HG03280 (cell line): ENCODE results near the gene CCDC102A.
"Not testable (repeated sequence)": the region's sequence is repeated elsewhere in the genome, so short reads cannot be mapped to it uniquely, and the experiment has no call there.

Source experiments
- ATAC-seq: cut with Tn5 transposase; IDR thresholded peaks from one replicate; pipeline ENCODE4 v1.9.1; 2021; ENCODE audit warnings: mild to moderate bottlenecking, moderate library complexity; ENCODE audit not compliant: unreplicated experiment

Gene CCDC102A

DNA sequence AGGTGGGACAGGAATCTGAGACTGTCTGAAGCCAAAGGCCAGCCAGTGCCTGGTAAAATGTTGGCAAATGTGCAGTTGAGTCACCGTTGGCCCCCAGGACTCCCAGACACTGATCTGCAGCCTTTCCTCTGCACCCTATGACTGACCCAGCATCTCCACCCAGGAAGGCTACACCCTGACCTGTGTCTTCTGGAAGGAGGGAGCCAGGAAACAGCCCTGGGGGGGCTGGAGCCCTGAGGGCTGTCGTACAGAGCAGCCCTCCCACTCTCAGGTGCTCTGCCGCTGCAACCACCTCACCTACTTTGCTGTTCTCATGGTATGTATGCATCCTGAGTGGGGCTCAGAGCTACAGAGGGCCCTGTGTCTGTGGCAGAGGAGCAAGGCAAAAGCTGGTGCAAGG is 30.1 kb upstream of the CCDC102A start:
- no peak for ATAC-seq

DNA sequence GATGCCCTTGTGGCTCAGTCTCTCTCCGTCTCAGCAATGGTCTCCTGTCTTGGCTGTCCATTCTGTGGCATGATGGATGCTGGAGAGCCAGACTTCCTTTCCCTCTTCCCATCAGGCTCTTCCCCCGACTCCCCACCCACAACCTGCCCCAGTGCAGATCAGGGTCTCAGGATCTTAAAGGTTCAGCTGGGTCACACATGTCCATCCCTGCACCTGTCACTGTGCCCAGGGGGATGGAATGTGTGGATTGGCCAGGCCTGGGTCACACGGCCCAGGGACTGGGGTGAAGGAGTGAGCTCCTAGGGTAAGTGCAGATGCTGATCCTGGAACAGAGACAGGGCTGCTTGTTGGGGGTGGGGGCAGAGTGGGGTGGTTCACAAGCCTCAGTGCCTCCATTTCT is 29.1 kb upstream of the CCDC102A start:
- no peak for ATAC-seq

DNA sequence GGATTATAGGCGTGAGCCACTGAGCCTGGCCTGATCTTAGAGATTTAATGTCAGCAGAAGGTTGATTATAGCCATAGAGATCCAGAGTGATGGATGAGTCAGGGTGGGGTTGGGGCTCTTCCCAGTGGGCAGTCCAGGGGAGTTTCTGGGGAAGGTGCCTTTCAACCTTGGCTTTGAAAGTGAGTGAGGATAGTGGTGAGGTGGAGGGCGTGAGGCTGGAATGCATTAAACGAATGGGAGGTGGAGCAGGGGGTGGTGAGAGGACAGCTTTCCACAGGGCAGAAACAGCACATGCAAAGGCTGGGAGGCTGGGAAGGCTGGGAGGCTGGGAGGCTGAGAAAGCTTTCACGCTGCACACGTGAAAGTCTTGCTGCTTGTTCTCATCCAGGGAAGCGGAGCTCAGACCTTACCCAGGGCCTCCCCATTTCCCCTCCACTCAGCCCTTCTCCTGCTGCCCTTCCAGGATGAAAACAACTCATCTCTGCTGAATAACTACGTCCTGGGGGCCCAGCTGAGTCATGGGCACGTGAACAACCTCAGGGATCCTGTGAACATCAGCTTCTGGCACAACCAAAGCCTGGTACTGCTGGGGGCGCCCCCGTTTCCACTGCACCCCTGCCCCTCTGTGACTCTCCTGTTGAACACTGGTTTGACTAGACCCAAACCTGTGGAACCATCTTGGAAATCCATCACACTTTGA is 28.4 kb upstream of the CCDC102A start:
- ATAC-seq: no peak

DNA sequence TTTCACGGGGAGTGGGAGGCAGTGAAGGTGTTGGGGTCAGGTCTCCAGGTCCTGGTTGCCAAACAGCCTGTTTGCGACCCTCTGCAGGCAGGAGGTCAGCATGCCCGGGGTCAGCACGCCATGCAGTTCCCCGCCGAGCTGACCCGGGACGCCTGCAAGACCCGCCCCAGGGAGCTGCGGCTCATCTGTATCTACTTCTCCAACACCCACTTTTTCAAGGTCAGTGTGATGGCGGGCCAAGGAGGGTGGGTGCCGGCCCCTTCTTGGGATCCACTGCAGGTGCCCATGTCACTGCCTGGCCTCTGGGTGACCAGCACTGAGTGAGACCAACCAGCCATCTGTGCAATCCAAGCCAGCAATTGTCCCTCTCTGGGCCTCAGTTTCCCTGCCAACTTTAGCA is 27.4 kb upstream of the CCDC102A start:
- no peak for ATAC-seq

DNA sequence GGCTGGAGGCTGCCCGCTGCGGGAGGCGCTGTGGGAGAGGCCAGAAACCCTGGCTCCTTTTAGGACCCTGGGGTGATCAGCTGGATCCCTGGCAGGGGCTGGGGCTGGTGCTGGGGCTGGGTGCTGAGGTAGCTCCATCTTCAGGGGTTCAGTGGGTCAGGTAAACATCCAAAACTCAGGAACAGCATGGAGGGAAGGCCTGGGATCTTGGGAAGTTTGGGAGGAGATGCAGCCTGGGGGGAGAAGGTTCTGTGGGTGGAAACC is 27.0 kb upstream of the CCDC102A start:
- ATAC-seq: no peak

DNA sequence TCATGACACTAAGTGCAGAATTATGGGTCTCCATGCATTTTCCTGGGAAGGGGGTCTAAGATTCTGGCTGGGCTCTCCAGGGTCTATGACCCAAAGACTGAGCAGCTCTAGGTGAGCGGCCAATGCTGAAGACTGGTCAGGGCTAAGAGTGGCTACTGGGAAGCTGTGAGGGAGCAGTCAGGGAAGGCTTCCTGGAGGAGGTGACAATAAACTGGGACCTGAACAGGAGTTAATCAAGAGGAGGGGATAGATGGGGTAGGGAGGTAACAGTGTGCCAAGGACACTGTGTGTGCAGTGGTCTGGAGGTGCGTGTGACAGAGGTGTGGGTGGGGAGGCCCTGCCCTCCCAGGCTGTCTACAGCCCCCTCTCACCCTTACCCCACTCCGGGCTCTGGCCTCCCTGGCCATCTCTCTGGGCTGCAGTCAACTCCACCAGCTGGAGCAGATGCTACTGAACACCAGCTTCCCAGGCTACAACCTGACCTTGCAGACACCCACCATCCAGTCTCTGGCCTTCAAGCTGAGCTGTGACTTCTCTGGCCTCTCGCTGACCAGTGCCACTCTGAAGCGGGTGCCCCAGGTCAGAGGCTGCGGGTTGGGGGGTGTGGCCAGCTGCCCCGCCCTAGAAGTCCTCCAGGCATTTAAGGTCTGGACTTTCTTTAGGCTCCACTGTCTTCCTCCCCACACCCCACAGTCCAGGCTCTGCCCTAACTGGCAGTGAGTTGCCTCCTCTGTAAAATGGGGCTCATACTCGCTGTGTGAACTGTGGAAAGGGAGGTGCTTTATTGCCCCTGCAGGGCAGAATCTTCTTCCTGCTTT is 26.5 kb upstream of the CCDC102A start:
- no peak for ATAC-seq

DNA sequence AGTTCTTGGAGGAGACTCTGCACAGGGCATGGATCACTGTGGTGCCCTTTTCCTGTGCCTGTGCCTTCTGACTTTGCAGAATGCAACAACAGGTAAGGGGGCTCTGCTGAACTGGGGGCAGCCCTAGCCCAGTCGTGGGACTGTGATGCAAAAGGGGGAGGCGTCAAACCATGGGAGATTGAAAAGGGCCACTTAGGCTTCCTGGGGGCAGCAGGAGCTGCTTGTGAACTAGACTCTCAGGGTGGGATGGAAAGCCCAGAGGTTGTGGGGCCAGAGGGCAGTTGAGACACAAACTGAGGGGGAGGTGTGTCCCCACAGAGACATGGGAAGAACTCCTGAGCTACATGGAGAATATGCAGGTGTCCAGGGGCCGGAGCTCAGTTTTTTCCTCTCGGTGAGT is 25.7 kb upstream of the CCDC102A start:
- ATAC-seq: no peak

DNA sequence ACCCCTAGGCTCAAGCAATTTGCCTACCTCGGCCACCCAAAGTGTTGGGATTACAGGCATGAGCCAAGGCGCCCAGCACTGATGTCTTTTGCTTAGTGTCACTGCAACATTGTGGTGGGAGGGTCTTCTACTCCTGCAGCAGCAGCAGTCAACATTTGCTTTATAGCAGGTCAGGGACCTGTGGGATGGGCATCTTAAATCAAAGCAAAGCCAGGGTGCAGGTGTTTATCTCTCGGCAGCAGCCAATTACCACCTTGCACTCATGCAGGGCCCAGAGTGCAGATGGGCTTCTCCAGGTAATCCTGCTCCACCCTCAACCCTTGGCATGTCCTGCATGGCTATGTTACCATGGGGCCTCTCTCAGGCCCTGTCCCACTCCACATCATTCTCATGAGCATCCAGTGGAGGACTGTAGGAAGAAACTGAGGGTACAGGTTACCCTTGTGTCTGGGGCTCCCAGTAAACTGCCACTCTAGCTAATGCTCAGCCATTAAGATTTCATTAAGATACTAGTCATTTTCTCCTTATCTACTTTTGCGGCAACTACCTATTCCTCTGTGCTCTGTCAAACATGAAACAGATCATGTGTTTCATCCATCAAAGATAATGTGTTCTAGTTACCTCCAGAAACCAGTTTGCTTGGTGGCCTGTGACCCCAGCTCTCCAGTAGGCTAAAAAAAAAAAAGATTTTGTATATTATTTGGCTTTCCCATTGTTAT is 22.9 kb upstream of the CCDC102A start:
- ATAC-seq: no peak

DNA sequence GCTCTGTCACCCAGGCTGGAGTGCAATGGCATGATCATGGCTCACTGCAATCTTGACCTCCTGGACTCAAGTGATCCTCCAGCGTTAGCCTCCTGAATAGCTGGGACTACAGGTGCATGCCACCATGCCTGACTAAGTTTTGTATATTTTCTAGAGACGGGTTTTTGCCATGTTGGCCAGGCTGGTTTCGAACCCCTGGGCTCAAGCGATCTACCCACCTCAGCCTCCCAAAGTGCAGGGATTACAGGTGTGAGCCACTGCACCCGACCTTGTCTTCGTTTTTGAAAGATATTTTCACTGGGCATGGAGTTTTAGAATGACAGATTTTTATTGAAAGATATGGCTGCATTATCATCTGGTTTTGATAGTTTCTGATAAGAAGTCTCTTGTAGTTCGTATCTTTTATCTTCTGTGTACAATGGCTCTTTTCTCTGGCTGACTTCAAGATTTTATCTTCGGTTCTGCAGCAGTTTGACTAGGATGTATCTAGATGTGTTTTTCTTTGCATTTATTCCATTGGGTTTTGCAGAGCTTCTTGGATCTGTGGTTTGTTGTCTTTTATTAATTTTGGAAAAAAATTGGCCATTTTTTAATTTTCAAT is 20.7 kb upstream of the CCDC102A start:
- ATAC-seq: no peak

DNA sequence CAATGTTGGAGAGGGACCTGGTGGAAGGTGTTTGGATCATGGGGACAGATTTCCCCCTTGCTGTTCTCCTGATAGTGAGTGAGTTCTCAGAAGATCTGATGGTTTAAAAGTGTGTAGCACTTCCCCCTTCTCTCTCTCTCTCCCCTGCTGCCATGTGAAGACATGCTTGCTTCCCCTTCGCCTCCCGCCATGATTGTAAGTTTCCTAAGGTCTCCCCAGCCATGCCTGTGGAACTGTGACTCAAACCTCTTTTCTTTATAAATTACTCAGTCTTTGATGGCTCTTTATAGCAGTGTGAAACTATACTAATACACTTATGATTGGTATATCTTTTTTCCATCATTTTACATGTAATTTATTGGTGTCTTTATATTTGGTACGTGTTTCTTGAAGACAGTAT is 19.5 kb upstream of the CCDC102A start:
- no peak for ATAC-seq

DNA sequence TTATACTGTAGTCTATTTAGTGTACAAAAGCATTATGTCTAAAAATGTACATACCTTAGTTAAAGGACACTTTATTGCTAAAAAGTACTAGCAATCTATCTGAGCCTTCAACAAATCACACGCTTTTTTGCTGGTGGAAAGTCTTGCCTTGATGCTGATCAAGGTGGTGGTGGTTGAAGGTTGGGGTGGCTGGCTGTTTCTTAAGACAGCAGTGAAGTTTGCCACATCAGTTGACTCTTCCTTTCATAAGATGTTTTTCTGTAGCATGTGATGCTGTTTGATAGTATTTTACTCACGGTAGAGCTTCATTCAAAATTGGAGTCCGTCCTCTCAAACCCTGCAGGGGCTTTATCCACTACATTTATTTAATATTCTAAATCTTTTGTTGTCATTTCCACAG is 14.7 kb upstream of the CCDC102A start:
- no peak for ATAC-seq

DNA sequence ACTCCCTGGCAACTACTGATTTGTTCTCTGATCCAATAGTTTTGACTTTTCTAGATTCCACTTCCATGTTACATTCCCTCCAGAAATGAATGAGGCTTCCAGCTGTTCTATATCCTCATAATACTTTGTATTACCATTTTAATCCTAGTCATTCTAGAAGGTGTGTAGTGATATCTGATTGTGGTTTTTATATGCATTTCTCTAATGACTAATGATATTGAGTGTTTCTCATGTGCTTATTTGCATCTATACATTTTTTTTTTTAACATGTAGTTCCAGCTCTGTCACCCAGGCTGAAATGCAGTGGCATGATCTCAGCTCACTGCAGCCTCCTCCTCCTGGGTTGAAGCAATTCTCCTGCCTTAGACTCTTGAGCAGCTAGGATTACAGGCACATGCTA is 13.4 kb upstream of the CCDC102A start:
- ATAC-seq: no peak

DNA sequence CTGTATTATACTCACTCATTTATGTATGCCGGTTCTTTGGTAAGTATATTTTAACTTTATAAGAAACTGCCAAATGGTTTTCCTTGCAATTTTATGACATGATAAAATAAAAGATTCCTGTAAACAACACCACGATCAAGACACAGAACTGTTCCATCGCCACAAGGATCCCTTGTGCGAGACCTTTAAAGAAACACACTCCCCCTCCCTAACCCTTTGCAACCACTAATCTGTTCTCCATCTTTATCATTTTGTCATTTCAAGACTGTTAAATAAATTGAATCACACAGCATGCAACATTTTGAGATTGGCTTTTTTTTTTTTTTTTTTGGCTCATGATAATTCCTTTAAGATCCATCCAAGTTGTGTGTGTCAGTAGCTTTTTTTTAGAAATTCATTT is 12.0 kb upstream of the CCDC102A start:
- no peak for ATAC-seq

DNA sequence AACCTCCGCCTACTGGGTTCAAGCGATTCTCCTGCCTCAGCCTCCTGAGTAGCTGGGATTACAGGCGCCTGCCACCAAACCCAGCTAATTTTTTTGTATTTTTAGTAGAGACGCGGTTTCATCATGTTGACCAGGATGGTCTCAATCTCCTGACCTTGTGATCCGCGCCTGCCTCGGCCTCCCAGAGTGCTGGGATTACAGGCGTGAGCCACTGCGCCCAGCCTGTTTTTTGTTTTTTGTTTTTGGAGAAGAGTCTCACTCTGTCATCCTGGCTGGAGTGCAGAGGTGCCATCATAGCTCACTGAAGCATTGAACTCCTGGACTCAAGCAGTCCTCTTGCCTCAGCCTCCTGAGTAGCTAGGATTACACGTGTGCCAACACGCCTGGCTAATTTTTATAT is 11.2 kb upstream of the CCDC102A start:
- ATAC-seq: not testable (repeated sequence)

DNA sequence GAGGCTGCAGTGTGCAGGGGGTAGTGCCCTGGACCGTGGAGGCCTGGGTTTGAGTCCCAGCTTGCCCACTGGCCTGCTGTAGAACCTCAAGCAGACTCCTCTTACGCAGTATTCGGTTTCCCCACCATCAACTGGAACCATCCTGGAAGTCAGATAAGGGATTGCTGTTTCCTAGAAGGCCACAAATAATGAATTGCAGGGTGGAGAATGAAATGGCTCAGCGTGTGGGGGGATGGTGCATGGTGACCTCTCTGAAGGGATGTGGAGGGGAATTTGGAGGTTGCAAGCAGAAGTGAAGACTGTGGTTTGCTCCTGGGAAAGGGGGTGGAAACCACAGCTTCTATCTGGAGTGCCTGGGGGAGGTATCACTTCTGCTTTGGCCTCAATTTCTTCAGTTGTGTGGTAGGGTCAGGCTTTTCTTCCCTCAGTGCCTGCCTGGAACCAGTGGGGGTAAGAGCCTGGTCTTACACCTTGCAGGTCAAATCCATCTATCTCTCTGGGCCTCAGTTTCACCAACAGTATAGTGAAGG is 7.8 kb upstream of the CCDC102A start:
- ATAC-seq: peak; percentile 76

DNA sequence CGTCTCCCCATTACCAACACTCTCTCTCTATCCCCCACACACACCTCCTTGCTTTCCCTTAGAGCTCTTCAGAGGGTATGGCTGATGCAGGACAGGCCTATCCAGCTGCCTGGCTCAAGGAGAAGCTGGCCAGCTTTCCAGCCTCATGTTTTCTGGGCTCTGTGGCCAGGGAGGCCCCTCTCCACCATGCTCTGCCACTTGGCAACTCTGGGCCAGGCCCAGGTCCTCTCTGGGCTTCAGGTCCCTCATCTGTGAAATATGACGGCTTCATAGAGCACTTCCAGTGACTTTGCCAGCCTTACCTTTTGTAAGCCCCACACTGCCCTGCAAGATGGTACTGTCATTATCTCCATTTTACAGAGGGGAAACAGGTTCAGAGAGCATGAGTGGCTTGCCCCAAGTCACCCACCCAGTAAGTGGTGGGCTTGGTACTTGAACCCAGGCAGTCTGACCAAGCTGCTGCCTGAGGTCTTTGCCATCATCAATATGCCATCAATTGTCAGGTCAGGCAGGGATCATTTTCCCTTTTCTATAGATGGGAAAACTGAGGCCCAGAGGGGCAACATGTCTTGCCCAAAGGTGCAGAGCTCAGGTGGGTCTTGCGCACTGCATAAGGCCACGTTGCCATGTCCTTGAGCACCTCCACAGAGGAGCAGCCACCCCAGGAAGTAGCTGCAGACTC is 5.5 kb upstream of the CCDC102A start:
- ATAC-seq: no peak

DNA sequence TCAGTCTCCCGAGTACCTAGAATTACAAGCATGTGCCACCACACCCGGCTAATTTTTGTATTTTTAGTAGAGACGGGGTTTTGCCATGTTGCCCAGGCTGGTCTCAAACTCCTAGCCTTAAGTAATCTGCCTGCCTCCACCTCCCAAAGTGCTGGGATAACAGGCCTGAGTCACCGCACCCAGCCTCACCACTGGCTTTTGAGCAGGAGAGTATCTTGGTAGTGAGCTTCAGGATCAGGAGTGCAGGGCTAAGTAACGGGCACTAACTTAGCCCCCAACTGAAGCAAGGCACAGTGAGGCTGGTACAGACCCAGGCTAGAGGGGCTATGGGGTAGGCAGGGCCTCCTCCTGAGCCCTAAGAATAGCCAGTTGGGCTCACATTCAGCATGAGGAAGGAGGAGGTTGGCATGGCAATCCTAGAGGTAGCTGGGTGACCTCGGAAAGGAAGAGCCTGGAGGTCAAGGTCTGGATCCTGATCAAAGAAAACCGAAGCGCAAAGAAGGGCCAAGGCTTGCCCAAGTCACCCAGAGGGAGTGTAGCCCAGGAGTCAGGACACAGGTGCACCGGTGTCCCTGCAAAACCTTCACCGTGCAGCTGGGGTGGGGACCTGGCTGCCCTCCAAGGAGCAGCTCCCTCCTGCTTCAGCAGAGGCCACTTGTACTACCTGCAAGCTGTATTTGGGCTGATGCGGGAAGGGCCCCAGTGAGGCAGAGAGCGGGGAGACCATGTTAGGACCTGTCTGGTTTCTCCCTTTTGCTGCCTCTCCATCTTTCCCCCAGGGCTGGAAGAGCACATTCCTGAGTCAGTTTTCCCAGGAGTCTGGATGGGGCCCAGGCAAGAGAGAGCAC is 4.8 kb upstream of the CCDC102A start:
- ATAC-seq: no peak

DNA sequence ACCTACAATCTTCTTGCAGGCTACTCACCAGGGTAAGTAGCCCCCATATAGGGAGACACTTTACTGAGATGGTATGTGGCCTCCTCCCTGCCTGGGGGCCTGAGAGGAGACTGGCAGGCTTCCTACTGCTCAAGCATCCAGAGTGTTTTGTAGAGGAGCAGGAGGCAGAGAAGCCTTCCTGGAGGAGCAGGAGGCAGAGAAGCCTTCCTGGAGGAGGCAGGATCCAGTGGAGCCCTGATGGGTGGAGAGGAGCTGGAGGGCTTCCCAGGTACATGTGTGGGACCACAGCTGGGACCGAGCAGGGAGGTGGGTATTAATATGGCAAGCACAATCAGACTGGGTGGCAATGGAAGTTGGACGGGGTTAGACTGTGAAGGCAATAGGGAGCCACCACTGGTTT is 4.0 kb upstream of the CCDC102A start:
- no peak for ATAC-seq

DNA sequence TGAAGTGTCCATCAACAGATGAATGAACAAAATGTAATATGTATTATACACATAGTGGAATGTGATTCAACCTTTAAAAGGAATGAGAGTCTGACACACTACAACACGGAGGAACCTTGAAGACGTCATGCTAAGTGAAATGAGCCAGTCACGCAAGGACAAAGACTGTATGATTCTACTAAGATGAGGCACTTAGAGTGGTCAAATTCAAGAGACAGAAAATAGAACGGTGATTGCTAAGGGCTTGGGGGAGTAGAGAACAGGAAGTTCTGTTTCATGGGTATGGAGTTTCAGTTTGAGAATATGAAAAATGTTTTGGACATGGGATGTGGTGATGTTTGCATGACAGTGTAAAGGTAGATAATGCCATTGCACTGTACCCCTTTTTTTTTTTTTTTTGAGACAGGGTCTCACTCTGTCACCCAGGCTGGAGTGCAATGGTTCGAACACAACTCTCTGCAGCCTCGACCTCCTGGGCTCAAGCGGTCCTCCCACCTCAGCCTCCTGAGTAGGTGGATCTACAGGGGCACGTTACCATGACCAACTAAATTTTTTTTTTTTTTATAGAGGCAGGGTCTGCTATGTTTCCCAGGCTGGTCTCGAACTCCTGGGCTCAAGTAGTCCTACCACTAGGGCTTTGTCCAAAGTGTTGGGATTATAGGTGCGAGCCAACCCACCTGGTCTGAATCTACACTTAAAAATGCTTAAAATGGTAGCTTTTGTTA is 2.9 kb upstream of the CCDC102A start:
- peak; percentile 27 for ATAC-seq
